A673 (cell line): ENCODE measurements around the gene CENPV. TPM values are rescaled to one million over a fixed set of nuclear protein-coding genes. Genes with fewer than 3 reads are reported as not detected.
"Not testable (repeated sequence)": the region's sequence is repeated elsewhere in the genome, so short reads cannot be mapped to it uniquely, and the experiment has no call there.

Experiments used
- BruUV-seq: library from RNA; stranded (reverse); fragments of 400-500 nt; replicated peaks from 2 replicates; lab custom pipeline; 2021; lab: Mats Ljungman, UMichigan
- CTCF ChIA-PET: fragments of 300-600 bp; sonication (Branson Sonifier 250); formaldehyde crosslinking; loops from one replicate; lab custom pipeline; 2022; ENCODE audit warnings: antibody characterized with exemption; lab: Charles Lee
- POLR2A ChIA-PET: fragments of 300-600 bp; sonication (Branson Sonifier 250); formaldehyde crosslinking; loops from one replicate; lab custom pipeline; 2022; ENCODE audit warnings: antibody characterized with exemption; ENCODE audit not compliant: low non-redundant PET; lab: Charles Lee
- DNase-seq: peaks from one replicate; pipeline ENCODE4 v3.0.0-alpha.2; 2015; ENCODE audit warnings: low spot score
- H3K27ac ChIP-seq: fragments of 200-600 bp; sonication (generic); 2 replicates; pipeline ENCODE4 v1.5.1; 2016; ENCODE audit warnings: mixed run types, low read depth, mild to moderate bottlenecking, mixed read lengths, antibody characterized with exemption, low read length; ENCODE audit not compliant: poor library complexity, severe bottlenecking
- H3K27me3 ChIP-seq: fragments of 200-600 bp; sonication (generic); replicated peaks from 2 replicates; pipeline ENCODE4 v1.6.1; 2017; ENCODE audit warnings: mixed run types, low read depth, mild to moderate bottlenecking, mixed read lengths, antibody characterized with exemption, low read length; ENCODE audit not compliant: insufficient read depth, poor library complexity
- H3K36me3 ChIP-seq: fragments of 200-600 bp; sonication (generic); 2 replicates; pipeline ENCODE4 v1.6.1; 2016; ENCODE audit warnings: mixed run types, mild to moderate bottlenecking, mixed read lengths, antibody characterized with exemption, low read length; ENCODE audit not compliant: insufficient read depth, poor library complexity, severe bottlenecking
- H3K4me1 ChIP-seq: fragments of 200-600 bp; sonication (generic); 2 replicates; pipeline ENCODE4 v1.6.1; 2017; ENCODE audit warnings: mixed run types, mild to moderate bottlenecking, mixed read lengths, antibody characterized with exemption, low read length; ENCODE audit not compliant: insufficient read depth, poor library complexity, severe bottlenecking
- H3K4me3 ChIP-seq: fragments of 200-600 bp; sonication (generic); 2 replicates; pipeline ENCODE4 v1.5.1; 2016; ENCODE audit warnings: low read depth, mixed run types, mild to moderate bottlenecking, mixed read lengths, low read length; ENCODE audit not compliant: poor library complexity, severe bottlenecking
- H3K9me3 ChIP-seq: fragments of 200-600 bp; sonication (generic); 2 replicates; pipeline ENCODE4 v1.6.1; 2016; ENCODE audit warnings: mixed run types, low read depth, mild to moderate bottlenecking, mixed read lengths, antibody characterized with exemption, low read length; ENCODE audit not compliant: poor library complexity, severe bottlenecking
- CTCF ChIP-seq: fragments of 300-800, 200-600 bp; sonication (generic); conservative IDR thresholded peaks from 2 replicates; pipeline ENCODE4 v1.5.1; 2017; ENCODE audit warnings: low read depth, mild to moderate bottlenecking, antibody characterized with exemption, low read length, moderate library complexity, mixed read lengths
- EZH2 ChIP-seq: fragments of 200-600 bp; sonication (generic); IDR thresholded peaks from 2 replicates; pipeline ENCODE4 v1.6.1; 2017; ENCODE audit warnings: borderline replicate concordance, low read depth, mild to moderate bottlenecking, mixed read lengths, antibody characterized with exemption, low read length; ENCODE audit not compliant: poor library complexity, severe bottlenecking
- intact Hi-C: fragments of 100-400 bp; cut with micrococcal nuclease; formaldehyde crosslinking; loops from one replicate; pipeline ENCODE4 v1.10.0; 2022; ENCODE audit not compliant: unreplicated experiment
- total RNA-seq: library from RNA; stranded (reverse); gene quantifications from 2 replicates; pipeline ENCODE4 v1.2.3, GENCODE V29; 2021

Gene CENPV
- total RNA-seq, 1 experiment from 2014 or later = 147 TPM

DNA sequence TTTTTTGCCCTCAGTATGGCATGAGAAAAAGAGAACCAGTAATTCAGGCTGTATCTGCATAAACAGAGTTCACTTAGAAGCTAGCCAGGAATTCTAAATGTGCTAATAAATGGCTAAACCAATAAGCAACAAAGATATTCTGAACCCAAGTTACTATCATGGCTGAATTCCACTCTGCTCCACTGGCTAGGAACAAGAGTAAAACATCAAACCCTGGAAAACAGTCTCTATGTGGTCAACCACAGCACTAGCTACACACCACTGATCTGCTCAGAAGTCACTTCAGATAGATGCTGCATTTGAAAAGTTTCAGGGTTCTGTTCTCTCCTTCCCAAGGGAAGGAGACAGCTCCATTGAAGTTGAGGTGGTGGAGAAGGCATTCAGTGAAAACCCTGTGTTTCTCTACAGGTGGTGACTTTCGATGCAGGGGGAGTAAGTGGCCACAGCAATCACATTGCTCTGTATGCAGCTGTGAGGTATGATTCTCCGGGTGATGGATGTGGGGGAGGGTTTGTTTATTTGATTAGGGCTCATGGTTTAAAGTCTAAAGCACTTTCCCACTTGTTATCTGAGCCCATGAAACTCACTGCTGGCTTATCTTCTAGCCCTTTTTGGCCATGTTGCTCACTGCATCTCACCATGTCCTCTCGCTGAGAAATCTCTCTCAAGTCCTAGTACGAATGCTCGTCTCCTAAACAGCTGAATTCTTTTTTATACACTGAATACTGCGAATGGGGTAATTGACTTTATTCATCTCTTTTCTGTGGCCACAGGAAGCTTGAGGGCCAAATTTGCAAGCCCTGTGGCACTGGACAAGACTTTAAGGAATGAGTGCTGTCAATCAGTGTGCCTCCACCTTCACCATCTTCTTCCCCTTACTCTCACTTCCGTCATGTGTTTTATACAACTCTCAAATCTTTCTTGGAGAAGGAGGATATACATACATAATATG, 39.9 kb downstream of the CENPV start:
- BruUV-seq = no TSS peak
- no peaks in the 10 kb centered on the region for H3K4me1 ChIP-seq
- ChIA-PET CTCF (no interaction called here), POLR2A (no interaction called here)
- H3K4me3 ChIP-seq = no peak overlapping the region
- no peaks in the 10 kb centered on the region for H3K27me3 ChIP-seq
- H3K36me3 ChIP-seq = no peaks in the 10 kb centered on the region
- H3K9me3 ChIP-seq = no peaks in the 10 kb centered on the region
- intact Hi-C loops = no loop called here
- H3K27ac ChIP-seq = no peak overlapping the region
- DNase-seq = no peak
- TF ChIP-seq CTCF (no peak), EZH2 (no peak)

DNA sequence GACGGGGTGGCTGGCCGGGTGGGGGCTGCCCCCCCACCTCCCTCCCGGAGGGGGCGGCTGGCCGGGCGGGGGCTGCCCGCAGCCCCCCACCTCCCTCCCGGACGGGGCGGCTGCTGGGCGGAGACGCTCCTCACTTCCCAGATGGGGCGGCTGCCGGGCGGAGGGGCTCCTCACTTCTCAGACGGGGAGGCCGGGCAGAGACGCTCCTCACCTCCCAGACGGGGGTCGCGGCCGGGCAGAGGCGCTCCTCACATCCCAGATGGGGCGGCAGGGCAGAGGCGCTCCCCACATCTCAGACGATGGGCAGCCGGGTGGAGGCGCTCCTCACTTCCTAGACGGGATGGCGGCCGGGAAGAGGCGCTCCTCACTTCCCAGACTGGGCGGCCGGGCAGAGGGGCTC, 41.2 kb downstream of the CENPV start:
- H3K27me3 ChIP-seq, POLR2A ChIA-PET: not testable (repeated sequence)

DNA sequence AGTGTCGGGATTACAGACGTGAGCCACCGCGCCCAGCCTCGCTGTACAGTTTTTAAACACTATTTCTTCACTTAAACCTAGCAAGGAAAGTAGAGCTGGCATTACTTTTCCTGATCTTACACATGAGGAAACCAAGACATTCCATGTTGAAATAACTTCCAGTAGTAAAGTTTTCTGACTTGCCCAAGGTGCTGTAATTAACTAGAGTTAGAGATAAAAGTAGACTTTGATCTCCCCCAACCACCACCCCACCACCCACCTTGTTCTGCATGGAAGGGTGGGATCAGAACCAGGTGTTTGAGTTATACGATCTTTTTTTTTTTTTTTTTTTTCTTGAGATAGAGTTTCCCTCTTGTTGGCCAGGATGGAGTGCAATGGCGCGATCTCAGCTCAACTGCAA, 47.1 kb downstream of the CENPV start:
- no TSS peak for BruUV-seq
- DNase-seq = no peak
- POLR2A ChIA-PET = no interaction called here
- CTCF ChIA-PET = interaction anchor here (0.6 kb wide), 1 partner anchor 203 kb away, joined by 5 read pairs; no protein-coding TSS in a partner anchor
- TF ChIP-seq CTCF = no peak
- TF ChIP-seq EZH2 = no peak
- no peak overlapping the region for H3K27ac ChIP-seq
- H3K27me3 ChIP-seq = no peaks in the 10 kb centered on the region
- no peaks in the 10 kb centered on the region for H3K36me3 ChIP-seq
- intact Hi-C loops = no loop called here
- no peaks in the 10 kb centered on the region for H3K9me3 ChIP-seq
- H3K4me1 ChIP-seq = no peaks in the 10 kb centered on the region
- no peak overlapping the region for H3K4me3 ChIP-seq

More for the DNA sequence above, 41.2 kb downstream of the CENPV start:
- H3K36me3 ChIP-seq, BruUV-seq, H3K4me1 ChIP-seq, DNase-seq, H3K9me3 ChIP-seq, intact Hi-C loops, H3K27ac ChIP-seq, H3K4me3 ChIP-seq, CTCF ChIA-PET: not testable (repeated sequence)

- DNase-seq = peak; percentile 51
- CTCF ChIA-PET = interaction anchor here (0.6 kb wide), 2 partner anchors 41 to 231 kb away, joined by 4 to 6 read pairs; no protein-coding TSS in a partner anchor
- intact Hi-C loops = no loop called here
- H3K27me3 ChIP-seq = no peaks in the 10 kb centered on the region
- no peaks in the 10 kb centered on the region for H3K36me3 ChIP-seq
- H3K4me3 ChIP-seq = no peak overlapping the region
- peak; percentile 62 for TF ChIP-seq CTCF
- TF ChIP-seq EZH2 = no peak
- POLR2A ChIA-PET = no interaction called here
- no peak overlapping the region for H3K27ac ChIP-seq
- BruUV-seq = no TSS peak
- no peaks in the 10 kb centered on the region for H3K9me3 ChIP-seq
- no peaks in the 10 kb centered on the region for H3K4me1 ChIP-seq
These were observed 48.4 kb downstream of the CENPV start for GRCh38 chr17:16304830-16305229.
